A673 (cell line): ENCODE measurements around the gene SHE. TPM values are rescaled to one million over a fixed set of nuclear protein-coding genes. Genes with fewer than 3 reads are reported as not detected.
A peak's percentile ranks its signal among the peaks of the same experiment; 100 is the strongest.

ENCODE experiments used
- BruUV-seq: library from RNA; stranded (reverse); fragments of 400-500 nt; replicated peaks from 2 replicates; lab custom pipeline; 2021; lab: Mats Ljungman, UMichigan
- CTCF ChIA-PET: fragments of 300-600 bp; sonication (Branson Sonifier 250); formaldehyde crosslinking; loops from one replicate; lab custom pipeline; 2022; ENCODE audit warnings: antibody characterized with exemption; lab: Charles Lee
- POLR2A ChIA-PET: fragments of 300-600 bp; sonication (Branson Sonifier 250); formaldehyde crosslinking; loops from one replicate; lab custom pipeline; 2022; ENCODE audit warnings: antibody characterized with exemption; ENCODE audit not compliant: low non-redundant PET; lab: Charles Lee
- DNase-seq: peaks from one replicate; pipeline ENCODE4 v3.0.0-alpha.2; 2015; ENCODE audit warnings: low spot score
- H3K27ac ChIP-seq: fragments of 200-600 bp; sonication (generic); 2 replicates; pipeline ENCODE4 v1.5.1; 2016; ENCODE audit warnings: mixed run types, low read depth, mild to moderate bottlenecking, mixed read lengths, antibody characterized with exemption, low read length; ENCODE audit not compliant: poor library complexity, severe bottlenecking
- H3K27me3 ChIP-seq: fragments of 200-600 bp; sonication (generic); replicated peaks from 2 replicates; pipeline ENCODE4 v1.6.1; 2017; ENCODE audit warnings: mixed run types, low read depth, mild to moderate bottlenecking, mixed read lengths, antibody characterized with exemption, low read length; ENCODE audit not compliant: insufficient read depth, poor library complexity
- H3K36me3 ChIP-seq: fragments of 200-600 bp; sonication (generic); 2 replicates; pipeline ENCODE4 v1.6.1; 2016; ENCODE audit warnings: mixed run types, mild to moderate bottlenecking, mixed read lengths, antibody characterized with exemption, low read length; ENCODE audit not compliant: insufficient read depth, poor library complexity, severe bottlenecking
- H3K4me1 ChIP-seq: fragments of 200-600 bp; sonication (generic); 2 replicates; pipeline ENCODE4 v1.6.1; 2017; ENCODE audit warnings: mixed run types, mild to moderate bottlenecking, mixed read lengths, antibody characterized with exemption, low read length; ENCODE audit not compliant: insufficient read depth, poor library complexity, severe bottlenecking
- H3K4me3 ChIP-seq: fragments of 200-600 bp; sonication (generic); 2 replicates; pipeline ENCODE4 v1.5.1; 2016; ENCODE audit warnings: low read depth, mixed run types, mild to moderate bottlenecking, mixed read lengths, low read length; ENCODE audit not compliant: poor library complexity, severe bottlenecking
- H3K9me3 ChIP-seq: fragments of 200-600 bp; sonication (generic); 2 replicates; pipeline ENCODE4 v1.6.1; 2016; ENCODE audit warnings: mixed run types, low read depth, mild to moderate bottlenecking, mixed read lengths, antibody characterized with exemption, low read length; ENCODE audit not compliant: poor library complexity, severe bottlenecking
- EZH2 ChIP-seq: fragments of 200-600 bp; sonication (generic); IDR thresholded peaks from 2 replicates; pipeline ENCODE4 v1.6.1; 2017; ENCODE audit warnings: borderline replicate concordance, low read depth, mild to moderate bottlenecking, mixed read lengths, antibody characterized with exemption, low read length; ENCODE audit not compliant: poor library complexity, severe bottlenecking
- intact Hi-C: fragments of 100-400 bp; cut with micrococcal nuclease; formaldehyde crosslinking; loops from one replicate; pipeline ENCODE4 v1.10.0; 2022; ENCODE audit not compliant: unreplicated experiment
- total RNA-seq: library from RNA; stranded (reverse); gene quantifications from 2 replicates; pipeline ENCODE4 v1.2.3, GENCODE V29; 2021
- TF ChIP-seq, protein P1 (sequence below): fragments of 300-800, 200-600 bp; sonication (generic); conservative IDR thresholded peaks from 2 replicates; pipeline ENCODE4 v1.5.1; 2017; ENCODE audit warnings: low read depth, mild to moderate bottlenecking, antibody characterized with exemption, low read length, moderate library complexity, mixed read lengths

Gene SHE
- total RNA-seq, 1 experiment from 2014 or later, result 0.04 TPM

DNA sequence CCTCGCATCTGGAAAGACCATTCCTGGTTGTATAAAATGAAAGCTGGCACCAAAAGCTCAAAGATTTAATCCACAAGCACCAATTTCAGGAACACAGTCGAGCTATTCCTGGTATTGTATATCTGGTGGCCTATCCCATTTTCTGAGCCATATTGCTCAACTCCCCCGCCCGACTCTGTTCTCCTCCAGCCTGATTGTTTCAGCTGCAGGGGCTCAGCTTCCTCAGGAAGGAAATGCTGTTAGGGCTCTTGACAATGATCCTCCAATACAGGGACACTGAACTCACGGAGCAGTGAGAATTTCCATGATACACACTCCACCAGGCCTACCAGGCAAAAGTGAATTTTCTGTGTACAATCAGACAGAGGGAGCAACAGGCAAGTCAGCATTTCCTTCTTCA lies 17.1 kb downstream of the SHE start:
- Histone ChIP-seq H3K4me1 (peaks cover 36% of the 10 kb centered on the region), H3K27ac (peak overlapping the region; percentile 62), H3K27me3 (no peaks in the 10 kb centered on the region), H3K4me3 (no peak overlapping the region), H3K9me3 (no peaks in the 10 kb centered on the region), H3K36me3 (no peaks in the 10 kb centered on the region)
- TF ChIP-seq EZH2, result no peak
- TF ChIP-seq, protein P1, sequence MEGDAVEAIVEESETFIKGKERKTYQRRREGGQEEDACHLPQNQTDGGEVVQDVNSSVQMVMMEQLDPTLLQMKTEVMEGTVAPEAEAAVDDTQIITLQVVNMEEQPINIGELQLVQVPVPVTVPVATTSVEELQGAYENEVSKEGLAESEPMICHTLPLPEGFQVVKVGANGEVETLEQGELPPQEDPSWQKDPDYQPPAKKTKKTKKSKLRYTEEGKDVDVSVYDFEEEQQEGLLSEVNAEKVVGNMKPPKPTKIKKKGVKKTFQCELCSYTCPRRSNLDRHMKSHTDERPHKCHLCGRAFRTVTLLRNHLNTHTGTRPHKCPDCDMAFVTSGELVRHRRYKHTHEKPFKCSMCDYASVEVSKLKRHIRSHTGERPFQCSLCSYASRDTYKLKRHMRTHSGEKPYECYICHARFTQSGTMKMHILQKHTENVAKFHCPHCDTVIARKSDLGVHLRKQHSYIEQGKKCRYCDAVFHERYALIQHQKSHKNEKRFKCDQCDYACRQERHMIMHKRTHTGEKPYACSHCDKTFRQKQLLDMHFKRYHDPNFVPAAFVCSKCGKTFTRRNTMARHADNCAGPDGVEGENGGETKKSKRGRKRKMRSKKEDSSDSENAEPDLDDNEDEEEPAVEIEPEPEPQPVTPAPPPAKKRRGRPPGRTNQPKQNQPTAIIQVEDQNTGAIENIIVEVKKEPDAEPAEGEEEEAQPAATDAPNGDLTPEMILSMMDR, result no peak
- peak; percentile 83 for DNase-seq
- ChIA-PET POLR2A (no interaction called here), CTCF (interaction anchor here (1.3 kb wide), 1 partner anchor 62 kb away, joined by 5 read pairs; no protein-coding TSS in a partner anchor)
- BruUV-seq, result no TSS peak
- intact Hi-C loops, result loop anchor here (2.0 to 10.0 kb wide), 2 partner anchors 62 to 390 kb away; partner anchors contain the start of gene KCNN3

DNA sequence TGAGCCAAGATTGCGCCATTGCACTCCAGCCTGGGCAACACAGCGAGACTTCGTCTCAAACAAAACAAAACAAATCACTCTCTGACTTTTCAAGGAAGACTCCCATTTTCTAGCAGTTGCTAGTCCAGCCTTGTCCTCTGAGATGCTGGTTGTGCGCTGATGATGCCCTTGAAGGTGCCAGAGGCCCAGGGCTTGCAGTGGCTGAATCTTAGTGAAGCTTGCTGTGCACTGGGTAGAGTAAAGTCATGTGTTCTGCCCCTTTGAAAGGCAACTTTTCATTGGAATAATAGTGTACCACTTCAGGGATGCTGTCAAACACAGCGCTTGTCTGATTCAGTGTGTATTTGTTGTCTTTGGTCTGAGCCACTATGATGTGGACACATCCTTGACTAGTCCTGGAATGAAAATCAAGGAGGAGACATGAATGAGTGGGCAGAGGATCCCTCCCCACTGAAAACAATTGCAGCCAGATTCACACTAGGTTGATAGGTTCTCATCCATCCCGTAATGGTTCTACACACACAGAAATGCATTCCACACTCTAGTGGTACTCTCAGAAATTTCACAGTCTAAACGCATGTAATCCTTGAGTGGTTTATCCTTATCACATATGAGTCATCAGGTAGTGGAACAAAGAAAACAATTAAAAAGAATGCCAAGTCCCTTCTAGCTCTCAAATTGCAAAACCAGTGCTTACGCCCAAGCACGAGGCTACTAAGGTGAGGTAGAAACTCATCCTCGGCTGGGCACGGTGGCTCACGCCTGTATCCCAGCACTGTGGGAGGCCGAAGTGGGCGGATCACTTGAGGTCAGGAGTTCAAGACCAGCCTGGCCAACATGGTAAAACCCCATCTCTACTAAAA lies 18.0 kb downstream of the SHE start:
- no peaks in the 10 kb centered on the region for H3K9me3 ChIP-seq
- intact Hi-C loops, result loop anchor here (2.0 to 10.0 kb wide), 3 partner anchors 63 to 578 kb away; partner anchors contain the start of genes EFNA4 and KCNN3
- TF ChIP-seq, protein P1, result no peak
- no peak for TF ChIP-seq EZH2
- no peak overlapping the region for H3K4me3 ChIP-seq
- no peaks in the 10 kb centered on the region for H3K27me3 ChIP-seq
- H3K4me1 ChIP-seq, result peaks cover 43% of the 10 kb centered on the region
- H3K27ac ChIP-seq, result no peak overlapping the region
- ChIA-PET CTCF (interaction anchor here (1.3 kb wide), 1 partner anchor 63 kb away, joined by 5 read pairs; no protein-coding TSS in a partner anchor), POLR2A (interaction anchor here (0.6 kb wide), 1 partner anchor 40 kb away, joined by 6 read pairs; no protein-coding TSS in a partner anchor)
- no peaks in the 10 kb centered on the region for H3K36me3 ChIP-seq
- peak; percentile 60 for DNase-seq
- no TSS peak for BruUV-seq

- H3K9me3 ChIP-seq, result no peaks in the 10 kb centered on the region
- CTCF ChIA-PET, result interaction anchor here (0.6 to 1.3 kb wide), 5 partner anchors 18 to 455 kb away, joined by 3 to 15 read pairs (median 4); partner anchors contain the start of genes PMVK and UBE2Q1
- H3K4me3 ChIP-seq, result no peak overlapping the region
- TF ChIP-seq EZH2, result no peak
- TF ChIP-seq, protein P1, result peak; percentile 19; the same call in 1 of the 2 replicates
- H3K27me3 ChIP-seq, result no peaks in the 10 kb centered on the region
- no TSS peak for BruUV-seq
- peaks cover 45% of the 10 kb centered on the region for H3K4me1 ChIP-seq
- peak; percentile 87 for DNase-seq
- POLR2A ChIA-PET, result interaction anchor here (0.6 kb wide), 1 partner anchor 491 kb away, joined by 3 read pairs; no protein-coding TSS in a partner anchor
- no peaks in the 10 kb centered on the region for H3K36me3 ChIP-seq
- intact Hi-C loops, result loop anchor here (5.0 to 10.0 kb wide), 2 partner anchors 394 to 581 kb away; partner anchors contain the start of genes EFNA4 and KCNN3
- H3K27ac ChIP-seq, result no peak overlapping the region
Observed at GRCh38 chr1:154481053-154481452, 21.2 kb downstream of the SHE start.
